K562 (cell line): ENCODE data around the gene DBNDD2. TPM values are rescaled to one million over a fixed set of nuclear protein-coding genes. Genes with fewer than 3 reads are reported as not detected.

Source experiments
- ATF1 ChIP-seq, 2 experiments: fragments of 450-650 bp in 1 of 2; IDR thresholded peaks; 2 replicates each; pipeline ENCODE4 v1.6.1; 2016; ENCODE audit warnings: missing compliant biosample characterization in 1 of 2, missing genetic modification characterization in 1 of 2
- ATF2 ChIP-seq: sonication (generic); formaldehyde crosslinking; IDR thresholded peaks from 2 replicates; pipeline ENCODE4 v1.8.1; 2022; ENCODE audit warnings: missing genetic modification reagents
- ATF7 ChIP-seq: fragments of 450-650 bp; IDR thresholded peaks from 2 replicates; pipeline ENCODE4 v1.7.1; 2014; ENCODE audit warnings: mild to moderate bottlenecking, moderate library complexity
- BRD9 ChIP-seq: fragments of 450-650 bp; IDR thresholded peaks from 2 replicates; pipeline ENCODE4 v1.6.1; 2018; ENCODE audit warnings: low read depth; ENCODE audit not compliant: partially characterized antibody
- BRF2 ChIP-seq: IDR thresholded peaks from 3 replicates; pipeline ENCODE4 v1.6.1; 2011; ENCODE audit warnings: borderline replicate concordance, mild to moderate bottlenecking; ENCODE audit not compliant: insufficient read length, insufficient read depth
- CC2D1A ChIP-seq: fragments of 450-650 bp; IDR thresholded peaks from 2 replicates; pipeline ENCODE4 v1.6.1; 2017; ENCODE audit warnings: mild to moderate bottlenecking
- CTBP1 ChIP-seq: fragments of 450-650 bp; IDR thresholded peaks from 2 replicates; pipeline ENCODE4 v1.6.1; 2016; ENCODE audit warnings: borderline replicate concordance
- CTCFL ChIP-seq: IDR thresholded peaks from 2 replicates; pipeline ENCODE4 v1.6.1; 2011; ENCODE audit warnings: borderline replicate concordance, low read depth, mild to moderate bottlenecking, moderate library complexity, low read length; ENCODE audit not compliant: insufficient read depth, poor library complexity, severe bottlenecking
- DACH1 ChIP-seq: fragments of 450-650 bp; IDR thresholded peaks from 2 replicates; pipeline ENCODE4 v1.6.1; 2018; ENCODE audit not compliant: partially characterized antibody
- EZH2 ChIP-seq: IDR thresholded peaks from 2 replicates; pipeline ENCODE4 v1.6.1; 2012; ENCODE audit warnings: low read depth, mild to moderate bottlenecking, inconsistent platforms, low read length, borderline replicate concordance
- FOXM1 ChIP-seq, 2 experiments: fragments of 450-650 bp in 1 of 2; sonication (generic) in 1 of 2; formaldehyde crosslinking in 1 of 2; IDR thresholded peaks; 2 replicates each; pipeline versions ENCODE4 v1.6.1 to v1.9.0; 2017 to 2022; ENCODE audit warnings: low read depth in 2 of 2, mild to moderate bottlenecking in 2 of 2, missing genetic modification reagents in 1 of 2, moderate library complexity in 1 of 2
- NR0B1 ChIP-seq: fragments of 450-650 bp; IDR thresholded peaks from one replicate; pipeline ENCODE4 v1.6.1; 2018; ENCODE audit warnings: mild to moderate bottlenecking, moderate library complexity; ENCODE audit not compliant: partially characterized antibody
- PHF8 ChIP-seq: fragments of 200-600 bp; sonication (generic); IDR thresholded peaks from 2 replicates; pipeline ENCODE4 v1.6.1; 2012; ENCODE audit warnings: mixed run types, mild to moderate bottlenecking, inconsistent platforms, low read length, moderate library complexity, borderline replicate concordance
- POLR2B ChIP-seq: fragments of 450-650 bp; IDR thresholded peaks from 2 replicates; pipeline ENCODE4 v1.6.1; 2018; ENCODE audit warnings: low read depth; ENCODE audit not compliant: partially characterized antibody
- POLR3A ChIP-seq: IDR thresholded peaks from 2 replicates; pipeline ENCODE4 v1.6.1; 2011; ENCODE audit warnings: borderline replicate concordance, mild to moderate bottlenecking, moderate library complexity; ENCODE audit not compliant: insufficient read length, insufficient read depth; ENCODE audit errors: extremely low read depth
- PRMT5 ChIP-seq: sonication (generic); formaldehyde crosslinking; IDR thresholded peaks from 2 replicates; pipeline ENCODE4 v1.5.0; 2020; ENCODE audit warnings: missing genetic modification reagents
- STAT5B ChIP-seq: fragments of 250-450 bp; sonication (Bioruptor Pico); IDR thresholded peaks from 2 replicates; pipeline ENCODE4 v1.8.0; 2021; ENCODE audit warnings: mild to moderate bottlenecking, inconsistent platforms
- U2AF1 ChIP-seq: fragments of 200-400 bp; formaldehyde crosslinking; optimal IDR thresholded peaks from 2 replicates; pipeline ENCODE3; 2017; ENCODE audit warnings: mild to moderate bottlenecking, low read depth, low read length, moderate library complexity
- ZNF124 ChIP-seq: sonication (generic); formaldehyde crosslinking; IDR thresholded peaks from 2 replicates; pipeline ENCODE4 v1.8.1; 2022; ENCODE audit warnings: missing genetic modification reagents
- ZNF232 ChIP-seq: sonication (generic); formaldehyde crosslinking; IDR thresholded peaks from 2 replicates; pipeline ENCODE4 v1.8.0; 2022; ENCODE audit warnings: mild to moderate bottlenecking, missing genetic modification reagents
- ZNF507 ChIP-seq: conservative IDR thresholded peaks from 2 replicates; pipeline ENCODE4 v1.6.1; 2017; ENCODE audit warnings: missing genetic modification characterization, missing compliant biosample characterization
- ZZZ3 ChIP-seq: fragments of 450-650 bp; IDR thresholded peaks from 2 replicates; pipeline ENCODE4 v1.6.1; 2016; ENCODE audit warnings: antibody characterized with exemption, mild to moderate bottlenecking, moderate library complexity
- polyA plus RNA-seq, 8 experiments: library from polyadenylated mRNA; depleted of rRNA in 4 of 8; stranded (reverse) in 5 of 8; unstranded in 3 of 8; fragments of >200 nt; fragmentation: Nextera tagmentation in 2 of 8; fragmentation: Illumina TruSeq in 1 of 8; extraction: Ambion mirVana in 2 of 8; extraction: Trizol in 1 of 8; gene quantifications; 2 replicates each; pipeline versions ENCODE4 v1.2.1 to v1.2.3, GENCODE V29; 2011 to 2014; ENCODE audit warnings: inconsistent platforms in 1 of 8, missing spikeins in 1 of 8
- total RNA-seq, 7 experiments: library from RNA; depleted of rRNA in 6 of 7; stranded (reverse); fragments of >200 nt in 6 of 7; fragmentation: Illumina TruSeq in 2 of 7; extraction: Trizol in 2 of 7; gene quantifications; 2 replicates each; pipeline versions ENCODE4 v1.2.1 to v1.2.3, GENCODE V29; 2011 to 2021; ENCODE audit warnings: low replicate concordance in 1 of 7

Gene DBNDD2
- total and polyA plus RNA-seq, 9 of the 15 experiments (the other 6 are each of a cell fraction or from before 2014, with no cell fraction given) = 12.8 to 64.0 (median 35.8) TPM

GRCh38 chr20:45373353-45374100 lies 34.6 kb upstream of the DBNDD2 start (continued):
- TF ChIP-seq FOXM1 (IDR thresholded peaks at IDR 0.05; ENCODE audit: low read depth) = no peak
- no peak for TF ChIP-seq FOXM1 (CRISPR knock-in tag; IDR thresholded peaks at IDR 0.05; ENCODE audit: low read depth)
- peak; percentile 50 for TF ChIP-seq POLR2B
- no peak for TF ChIP-seq ZNF232 (CRISPR knock-in tag)
- no peak for TF ChIP-seq ATF1 (CRISPR knock-in tag; IDR thresholded peaks at IDR 0.05)
- 0 out of 2 replicates have a peak, but pooled peaks have one; percentile 15 for TF ChIP-seq ATF1 (tag; IDR thresholded peaks at IDR 0.05)
- TF ChIP-seq ATF2 (CRISPR knock-in tag) = no peak
- no peak for TF ChIP-seq BRF2
- no peak for TF ChIP-seq EZH2
- no peak for TF ChIP-seq ZNF507
- TF ChIP-seq POLR3A = no peak
- no peak for TF ChIP-seq STAT5B
- TF ChIP-seq DACH1 = peak; percentile 57
- no peak for TF ChIP-seq PRMT5 (CRISPR knock-in tag)
- TF ChIP-seq U2AF1 = no peak
- peak; percentile 31; the same call in 1 of the 2 replicates for TF ChIP-seq PHF8
- no peak for TF ChIP-seq ZNF124 (CRISPR knock-in tag)
- peak; percentile 84; the same call in 1 of the 2 replicates for TF ChIP-seq ATF7
- TF ChIP-seq ZZZ3 = no peak
- TF ChIP-seq NR0B1 = no peak
- peak; percentile 71; the same call in 1 of the 2 replicates for TF ChIP-seq CTBP1
- no peak for TF ChIP-seq BRD9
- TF ChIP-seq CTCFL = peak; percentile 39
- peak; percentile 76 for TF ChIP-seq CC2D1A
